RWPE2 (cell line): ENCODE measurements around the gene JAZF1.

Experiments used
- ATAC-seq: fragments of 200-7000 bp; cut with Tn5 transposase; 3 replicates; pipeline ENCODE4 v1.9.1; 2021; ENCODE audit warnings: low read depth
- DNase-seq: peaks from one replicate; pipeline ENCODE4 v3.0.0-alpha.2; 2020; ENCODE audit warnings: low spot score
- H3K27ac ChIP-seq: fragments of 450-650 bp; 2 replicates; pipeline ENCODE4 v1.5.1; 2017; ENCODE audit warnings: mild to moderate bottlenecking; ENCODE audit not compliant: poor library complexity, severe bottlenecking
- H3K27me3 ChIP-seq: fragments of 250-450 bp; sonication (Bioruptor Pico); 2 replicates; pipeline ENCODE4 v1.5.1; 2021; ENCODE audit warnings: mild to moderate bottlenecking, moderate library complexity; ENCODE audit not compliant: insufficient read depth, poor library complexity, severe bottlenecking
- H3K36me3 ChIP-seq: fragments of 250-450 bp; sonication (Bioruptor Pico); 2 replicates; pipeline ENCODE4 v1.5.1; 2020; ENCODE audit warnings: low read depth, mild to moderate bottlenecking, moderate library complexity
- H3K4me1 ChIP-seq: fragments of 250-450 bp; sonication (Bioruptor Pico); 2 replicates; pipeline ENCODE4 v1.5.1; 2021; ENCODE audit warnings: mild to moderate bottlenecking, moderate library complexity; ENCODE audit not compliant: insufficient read depth, poor library complexity, severe bottlenecking
- H3K4me3 ChIP-seq: fragments of 250-450 bp; sonication (Bioruptor Pico); 2 replicates; pipeline ENCODE4 v1.5.1; 2021; ENCODE audit warnings: mild to moderate bottlenecking, moderate library complexity; ENCODE audit not compliant: severe bottlenecking
- H3K9me3 ChIP-seq: fragments of 250-450 bp; sonication (Bioruptor Pico); 2 replicates; pipeline ENCODE4 v1.5.1; 2021; ENCODE audit warnings: mild to moderate bottlenecking, moderate library complexity; ENCODE audit not compliant: severe bottlenecking
- TF ChIP-seq, protein P1 (sequence below): fragments of 450-650 bp; IDR thresholded peaks from one replicate; pipeline ENCODE4 v1.5.1; 2017; ENCODE audit warnings: mild to moderate bottlenecking, moderate library complexity; ENCODE audit not compliant: poor library complexity, severe bottlenecking

Gene JAZF1

DNA sequence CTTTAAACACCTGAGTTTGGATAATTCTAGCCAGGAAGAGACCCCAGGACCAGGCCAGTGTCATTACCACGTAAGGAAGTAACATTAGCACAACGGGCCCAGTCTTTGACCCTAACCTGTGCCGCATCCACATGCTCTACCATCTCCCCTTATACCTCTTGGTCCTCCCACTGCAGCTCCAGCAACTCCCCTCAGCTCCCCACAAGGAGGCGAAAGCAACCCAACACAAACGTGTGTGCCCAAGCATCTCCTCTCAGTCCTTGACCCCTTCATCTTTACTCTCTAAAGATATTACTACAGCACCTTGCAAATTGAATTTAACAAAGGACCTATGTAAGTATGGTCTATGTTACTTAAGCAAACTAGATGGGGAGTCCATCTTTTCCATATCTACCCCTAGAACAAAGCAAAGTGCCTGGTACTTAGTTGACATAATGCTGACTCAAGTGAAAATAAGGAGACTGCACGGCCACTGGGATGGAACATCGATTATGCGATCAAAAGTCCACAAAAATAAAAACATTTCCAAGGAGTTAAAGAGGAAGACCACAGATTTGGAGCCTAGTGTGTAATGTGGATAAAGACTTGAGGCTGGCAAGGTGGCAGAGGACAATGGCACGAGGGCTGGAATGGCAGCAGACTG, 147.7 kb downstream of the JAZF1 start:
- Histone ChIP-seq H3K4me3 (no peak overlapping the region), H3K36me3 (no peaks in the 10 kb centered on the region), H3K27me3 (no peaks in the 10 kb centered on the region), H3K4me1 (peaks cover 35% of the 10 kb centered on the region), H3K9me3 (no peaks in the 10 kb centered on the region), H3K27ac (no peak overlapping the region)
- TF ChIP-seq, protein P1, sequence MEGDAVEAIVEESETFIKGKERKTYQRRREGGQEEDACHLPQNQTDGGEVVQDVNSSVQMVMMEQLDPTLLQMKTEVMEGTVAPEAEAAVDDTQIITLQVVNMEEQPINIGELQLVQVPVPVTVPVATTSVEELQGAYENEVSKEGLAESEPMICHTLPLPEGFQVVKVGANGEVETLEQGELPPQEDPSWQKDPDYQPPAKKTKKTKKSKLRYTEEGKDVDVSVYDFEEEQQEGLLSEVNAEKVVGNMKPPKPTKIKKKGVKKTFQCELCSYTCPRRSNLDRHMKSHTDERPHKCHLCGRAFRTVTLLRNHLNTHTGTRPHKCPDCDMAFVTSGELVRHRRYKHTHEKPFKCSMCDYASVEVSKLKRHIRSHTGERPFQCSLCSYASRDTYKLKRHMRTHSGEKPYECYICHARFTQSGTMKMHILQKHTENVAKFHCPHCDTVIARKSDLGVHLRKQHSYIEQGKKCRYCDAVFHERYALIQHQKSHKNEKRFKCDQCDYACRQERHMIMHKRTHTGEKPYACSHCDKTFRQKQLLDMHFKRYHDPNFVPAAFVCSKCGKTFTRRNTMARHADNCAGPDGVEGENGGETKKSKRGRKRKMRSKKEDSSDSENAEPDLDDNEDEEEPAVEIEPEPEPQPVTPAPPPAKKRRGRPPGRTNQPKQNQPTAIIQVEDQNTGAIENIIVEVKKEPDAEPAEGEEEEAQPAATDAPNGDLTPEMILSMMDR = no peak
- ATAC-seq (no peak), DNase-seq (no peak)

GRCh38 chr7:28029051-28029450, 151.5 kb downstream of the JAZF1 start:
- no peaks in the 10 kb centered on the region for H3K9me3 ChIP-seq
- no peak overlapping the region for H3K4me3 ChIP-seq
- TF ChIP-seq, protein P1 = no peak
- no peak overlapping the region for H3K27ac ChIP-seq
- H3K27me3 ChIP-seq = no peaks in the 10 kb centered on the region
- no peaks in the 10 kb centered on the region for H3K36me3 ChIP-seq
- H3K4me1 ChIP-seq = peaks cover 1% of the 10 kb centered on the region
- no peak for ATAC-seq
- DNase-seq = no peak

DNA sequence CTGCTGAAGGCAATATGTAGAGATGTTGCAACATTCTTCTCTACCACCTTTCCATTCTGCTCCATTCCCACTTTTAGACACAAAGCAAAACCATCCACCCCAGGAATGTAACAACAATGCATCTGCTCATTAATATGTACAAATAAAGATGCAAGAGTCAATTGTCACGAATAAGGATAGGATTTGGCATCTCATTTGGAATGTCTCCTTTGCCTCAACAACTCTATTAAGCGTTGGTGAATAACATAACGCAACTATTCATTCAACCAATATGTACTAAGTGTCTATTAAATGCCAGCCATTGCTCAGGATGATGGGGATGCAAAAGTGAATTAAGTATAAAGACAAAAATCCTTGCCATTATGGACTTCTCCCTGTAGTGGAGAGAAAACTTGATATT, 152.1 kb downstream of the JAZF1 start:
- Histone ChIP-seq H3K4me3 (no peak overlapping the region), H3K9me3 (no peaks in the 10 kb centered on the region), H3K36me3 (no peaks in the 10 kb centered on the region), H3K27ac (no peak overlapping the region), H3K27me3 (no peaks in the 10 kb centered on the region), H3K4me1 (no peaks in the 10 kb centered on the region)
- ATAC-seq (no peak), DNase-seq (no peak)
- TF ChIP-seq, protein P1 = no peak

GRCh38 chr7:28026237-28026636, 154.4 kb downstream of the JAZF1 start:
- H3K36me3 ChIP-seq = no peaks in the 10 kb centered on the region
- ATAC-seq = no peak
- TF ChIP-seq, protein P1 = no peak
- H3K4me3 ChIP-seq = no peak overlapping the region
- H3K9me3 ChIP-seq = no peaks in the 10 kb centered on the region
- DNase-seq = no peak
- H3K27ac ChIP-seq = no peak overlapping the region
- no peaks in the 10 kb centered on the region for H3K27me3 ChIP-seq
- no peaks in the 10 kb centered on the region for H3K4me1 ChIP-seq

DNA sequence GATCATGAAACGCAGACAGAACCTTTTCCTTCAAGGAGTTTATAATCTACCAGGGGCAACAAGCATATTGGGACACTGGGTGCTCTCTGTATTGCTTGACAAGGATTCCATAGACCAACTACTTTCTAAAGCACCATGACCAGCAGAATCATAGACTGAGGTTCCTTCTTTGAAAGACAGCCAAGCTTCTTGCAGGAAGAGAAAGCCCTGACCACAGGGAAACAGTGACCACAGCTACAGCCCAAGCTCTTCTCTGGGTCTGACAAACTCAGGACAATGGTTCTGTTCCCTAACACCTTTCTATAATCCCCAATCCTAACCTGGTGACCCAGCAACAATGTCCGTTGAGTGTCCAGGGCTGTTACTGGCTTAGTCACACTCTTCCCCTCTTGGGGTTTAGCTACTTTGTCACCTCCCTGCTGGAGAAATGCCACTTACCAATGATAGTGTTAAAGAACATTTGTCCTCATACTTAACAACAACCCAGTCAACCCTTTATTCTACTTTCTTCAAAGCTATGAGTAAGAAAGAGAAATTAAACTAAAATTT, 155.7 kb downstream of the JAZF1 start:
- no peak overlapping the region for H3K4me3 ChIP-seq
- H3K27me3 ChIP-seq = no peaks in the 10 kb centered on the region
- no peaks in the 10 kb centered on the region for H3K36me3 ChIP-seq
- H3K4me1 ChIP-seq = no peaks in the 10 kb centered on the region
- no peaks in the 10 kb centered on the region for H3K9me3 ChIP-seq
- ATAC-seq (no peak), DNase-seq (no peak)
- no peak overlapping the region for H3K27ac ChIP-seq
- TF ChIP-seq, protein P1 = no peak
